ENCODE data around the gene LHPP. TPM values are rescaled to one million over a fixed set of nuclear protein-coding genes. Genes with fewer than 3 reads are reported as not detected.

The LHPP gene
- total RNA-seq, 1 donor from 2014 or later, result 16.2 TPM

DNA sequence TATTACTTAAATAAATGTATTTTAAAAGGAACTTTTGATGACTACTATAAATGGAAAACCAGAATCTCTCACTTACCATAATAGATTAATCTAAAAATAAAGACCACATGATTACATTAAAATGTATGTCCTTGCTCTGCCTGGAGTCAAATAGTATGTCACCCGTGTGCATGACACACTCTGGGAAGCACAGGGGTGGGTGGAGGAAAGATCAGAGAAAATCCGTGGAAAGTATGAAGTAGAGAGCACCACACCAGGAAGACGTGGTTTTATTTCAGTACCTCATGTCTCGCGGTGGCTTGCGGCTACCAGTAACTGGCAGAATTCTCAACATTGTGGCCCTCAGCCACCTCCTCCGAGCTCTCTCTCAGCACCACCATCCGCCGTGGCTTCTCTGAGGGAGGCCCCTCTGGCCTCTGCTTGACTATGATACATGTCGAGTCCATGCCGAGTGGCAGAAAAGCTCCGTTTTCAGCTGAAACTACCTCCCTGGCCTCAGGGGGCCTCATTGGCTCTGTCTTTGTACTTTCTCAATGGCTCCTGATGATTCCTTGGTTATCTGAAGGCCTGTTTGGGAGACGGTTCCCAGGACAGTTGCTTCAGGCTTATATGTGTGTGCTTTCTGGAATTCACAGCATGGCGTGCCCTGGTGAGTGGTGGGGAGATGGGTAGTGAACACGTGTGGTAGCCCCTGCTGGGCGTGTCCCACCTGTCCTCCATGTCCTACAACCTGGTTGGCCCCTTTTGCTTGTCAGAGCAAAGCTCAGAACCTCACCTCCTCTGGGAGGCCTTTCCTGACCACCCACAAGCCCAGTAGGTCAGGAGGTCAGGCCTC, 49.8 kb downstream of the LHPP start:
- ATAC-seq (no peak), DNase-seq (no peak)
- TF ChIP-seq, protein P1, sequence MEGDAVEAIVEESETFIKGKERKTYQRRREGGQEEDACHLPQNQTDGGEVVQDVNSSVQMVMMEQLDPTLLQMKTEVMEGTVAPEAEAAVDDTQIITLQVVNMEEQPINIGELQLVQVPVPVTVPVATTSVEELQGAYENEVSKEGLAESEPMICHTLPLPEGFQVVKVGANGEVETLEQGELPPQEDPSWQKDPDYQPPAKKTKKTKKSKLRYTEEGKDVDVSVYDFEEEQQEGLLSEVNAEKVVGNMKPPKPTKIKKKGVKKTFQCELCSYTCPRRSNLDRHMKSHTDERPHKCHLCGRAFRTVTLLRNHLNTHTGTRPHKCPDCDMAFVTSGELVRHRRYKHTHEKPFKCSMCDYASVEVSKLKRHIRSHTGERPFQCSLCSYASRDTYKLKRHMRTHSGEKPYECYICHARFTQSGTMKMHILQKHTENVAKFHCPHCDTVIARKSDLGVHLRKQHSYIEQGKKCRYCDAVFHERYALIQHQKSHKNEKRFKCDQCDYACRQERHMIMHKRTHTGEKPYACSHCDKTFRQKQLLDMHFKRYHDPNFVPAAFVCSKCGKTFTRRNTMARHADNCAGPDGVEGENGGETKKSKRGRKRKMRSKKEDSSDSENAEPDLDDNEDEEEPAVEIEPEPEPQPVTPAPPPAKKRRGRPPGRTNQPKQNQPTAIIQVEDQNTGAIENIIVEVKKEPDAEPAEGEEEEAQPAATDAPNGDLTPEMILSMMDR (IDR thresholded peaks at IDR 0.05), result no peak
- no peaks in the 10 kb centered on the region for H3K27me3 ChIP-seq
- H3K4me3 ChIP-seq, result no peak overlapping the region
- intact Hi-C loops (cut with DNase I), result no loop called here
- no peaks in the 10 kb centered on the region for H3K9me3 ChIP-seq
- H3K36me3 ChIP-seq, result no peaks in the 10 kb centered on the region
- no peaks in the 10 kb centered on the region for H3K4me1 ChIP-seq
- no peak overlapping the region for H3K27ac ChIP-seq

DNA sequence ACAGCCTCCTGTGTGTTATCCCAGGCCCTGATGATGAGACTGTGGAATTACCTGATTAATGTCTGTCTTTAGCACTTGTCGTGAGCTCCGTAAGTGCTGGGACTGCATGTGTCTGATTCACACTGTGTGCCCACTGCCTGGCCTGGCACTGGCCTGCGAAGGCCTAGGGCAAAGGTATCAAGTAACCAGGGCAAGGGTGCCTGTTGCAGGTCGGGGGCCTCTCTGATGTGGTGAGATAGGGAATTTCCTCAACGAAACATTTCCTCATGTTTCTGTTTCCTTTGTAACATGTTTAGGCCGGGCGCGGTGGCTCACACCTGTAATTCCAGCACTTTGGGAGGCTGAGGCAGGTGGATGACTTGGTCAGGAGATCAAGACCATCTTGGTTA, 50.4 kb downstream of the LHPP start:
- H3K9me3 ChIP-seq, result no peaks in the 10 kb centered on the region
- DNase-seq, result no peak
- no peaks in the 10 kb centered on the region for H3K27me3 ChIP-seq
- intact Hi-C loops (cut with DNase I), result no loop called here
- TF ChIP-seq, protein P1 (IDR thresholded peaks at IDR 0.05), result no peak
- no peak overlapping the region for H3K4me3 ChIP-seq
- H3K27ac ChIP-seq, result no peak overlapping the region
- no peaks in the 10 kb centered on the region for H3K36me3 ChIP-seq
- ATAC-seq, result no peak
- no peaks in the 10 kb centered on the region for H3K4me1 ChIP-seq

DNA sequence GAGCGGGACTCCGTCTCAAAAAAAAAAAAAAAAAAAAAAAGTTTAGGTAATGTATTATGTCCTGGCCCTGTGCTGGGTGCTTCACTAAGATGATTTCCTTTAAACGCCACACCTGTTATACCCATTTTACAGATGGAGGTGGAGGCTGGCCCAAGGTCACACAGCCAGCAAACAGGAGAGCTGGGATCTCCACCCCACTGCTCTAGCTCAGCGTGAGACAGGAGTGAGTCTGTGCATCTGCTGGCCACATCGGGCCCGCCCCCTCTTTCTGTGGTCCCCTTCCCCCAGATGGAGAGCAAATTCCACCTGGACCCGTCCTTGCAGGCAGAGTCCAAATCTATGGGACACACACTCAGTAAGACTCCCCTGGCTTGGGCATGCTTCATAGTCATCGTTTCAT, 51.0 kb downstream of the LHPP start:
- Histone ChIP-seq H3K27ac (no peak overlapping the region), H3K36me3 (no peaks in the 10 kb centered on the region), H3K27me3 (no peaks in the 10 kb centered on the region), H3K4me3 (no peak overlapping the region), H3K9me3 (no peaks in the 10 kb centered on the region), H3K4me1 (no peaks in the 10 kb centered on the region)
- ATAC-seq (no peak), DNase-seq (no peak)
- intact Hi-C loops (cut with DNase I), result no loop called here
- TF ChIP-seq, protein P1 (IDR thresholded peaks at IDR 0.05), result no peak

DNA sequence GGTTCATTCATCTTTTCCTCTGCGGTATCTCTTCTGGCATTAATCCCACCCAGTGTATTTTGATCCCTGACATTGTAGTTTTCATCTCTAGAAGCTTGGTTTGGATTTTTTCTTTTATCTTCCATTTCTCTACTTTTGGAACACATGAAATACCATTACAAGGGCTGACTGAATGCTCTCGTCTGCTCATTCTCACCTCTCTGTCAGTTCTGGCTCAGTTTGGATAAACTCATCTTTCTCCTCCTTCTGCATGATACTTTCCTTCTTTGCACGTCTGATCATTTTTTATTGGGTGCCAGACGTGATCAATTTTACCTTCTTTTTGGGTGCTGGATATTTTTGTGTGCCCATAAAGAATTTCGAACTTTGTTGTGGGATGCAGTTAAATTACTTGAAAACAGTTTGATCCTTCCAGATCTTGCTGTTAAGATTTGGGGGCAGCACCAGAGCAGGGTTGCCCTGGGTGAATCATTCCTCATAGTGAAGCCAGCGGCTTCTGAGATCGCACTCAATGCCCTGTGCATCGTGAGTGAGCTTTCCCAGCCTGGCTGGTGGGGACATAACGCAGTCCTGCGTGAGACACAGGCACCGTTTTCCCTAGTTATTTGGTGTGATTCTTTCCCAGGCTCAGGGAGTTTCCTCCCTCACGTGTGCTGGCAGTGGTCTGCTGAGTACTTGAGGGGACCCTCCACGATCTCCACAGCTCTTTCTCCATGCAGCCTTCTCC, 53.8 kb downstream of the LHPP start:
- ATAC-seq (no peak), DNase-seq (no peak)
- intact Hi-C loops (cut with DNase I), result no loop called here
- Histone ChIP-seq H3K4me3 (no peak overlapping the region), H3K36me3 (no peaks in the 10 kb centered on the region), H3K27me3 (no peaks in the 10 kb centered on the region), H3K4me1 (no peaks in the 10 kb centered on the region), H3K9me3 (no peaks in the 10 kb centered on the region), H3K27ac (no peak overlapping the region)
- TF ChIP-seq, protein P1 (IDR thresholded peaks at IDR 0.05), result no peak

DNA sequence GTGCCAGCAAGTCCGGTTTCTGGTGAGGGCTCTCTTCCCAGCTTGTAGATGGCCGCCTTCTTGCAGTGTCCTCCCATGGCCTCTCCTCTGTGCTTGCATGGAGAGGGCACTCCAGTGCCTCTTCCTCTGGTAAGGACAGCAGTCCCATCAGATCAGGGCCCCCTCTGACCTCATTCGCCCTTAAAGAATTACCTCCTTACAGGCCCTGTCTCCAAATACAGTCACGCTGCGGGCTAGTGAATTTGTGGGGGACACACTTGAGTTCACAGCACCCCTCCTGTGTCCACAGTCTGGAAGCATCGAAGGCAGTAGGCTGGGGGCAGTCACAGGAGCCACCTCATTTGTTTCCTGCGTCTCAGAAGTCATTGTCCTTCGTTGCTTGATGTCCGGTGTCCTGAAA, 54.6 kb downstream of the LHPP start:
- TF ChIP-seq, protein P1 (IDR thresholded peaks at IDR 0.05), result no peak
- Histone ChIP-seq H3K9me3 (no peaks in the 10 kb centered on the region), H3K27me3 (no peaks in the 10 kb centered on the region), H3K36me3 (no peaks in the 10 kb centered on the region), H3K27ac (no peak overlapping the region), H3K4me3 (no peak overlapping the region), H3K4me1 (no peaks in the 10 kb centered on the region)
- intact Hi-C loops (cut with DNase I), result no loop called here
- DNase-seq (no peak), ATAC-seq (no peak)

Measured in upper lobe of right lung (tissue), 1 donor.